GM12892 (cell line): ENCODE data around the gene CGNL1.

Experiments used
- POLR2A ChIP-seq: IDR thresholded peaks from 2 replicates; pipeline ENCODE4 v1.6.1; 2011; ENCODE audit warnings: low read depth, low read length, control low read depth
- POLR2AphosphoS5 ChIP-seq: IDR thresholded peaks from 2 replicates; pipeline ENCODE4 v1.6.1; 2011; ENCODE audit warnings: low read depth, low read length, control low read depth
- TAF1 ChIP-seq: IDR thresholded peaks from 2 replicates; pipeline ENCODE4 v1.6.1; 2011; ENCODE audit warnings: low read depth, mild to moderate bottlenecking, control low read depth, low read length, borderline replicate concordance

- TF ChIP-seq POLR2A (no peak), POLR2AphosphoS5 (no peak), TAF1 (no peak)
These were observed 125.8 kb downstream of the CGNL1 start for GRCh38 chr15:57502116-57502515.
